Measurements from ENCODE around the gene TIAM2.

Gene TIAM2

GRCh38 chr6:154974485-154975149 is 20.5 kb upstream of the TIAM2 start:
- Mint-ChIP-seq H3K4me3 (no peak overlapping the region), H3K27me3 (ENCODE audit: low read depth) (no peaks in the 10 kb centered on the region), H3K4me1 (ENCODE audit: low read depth) (no peaks in the 10 kb centered on the region), H3K9me3 (no peaks in the 10 kb centered on the region), H3K36me3 (ENCODE audit: low read depth) (no peaks in the 10 kb centered on the region), H3K27ac (no peak overlapping the region)
- DNase-seq (ENCODE audit: low spot score): no peak

DNA sequence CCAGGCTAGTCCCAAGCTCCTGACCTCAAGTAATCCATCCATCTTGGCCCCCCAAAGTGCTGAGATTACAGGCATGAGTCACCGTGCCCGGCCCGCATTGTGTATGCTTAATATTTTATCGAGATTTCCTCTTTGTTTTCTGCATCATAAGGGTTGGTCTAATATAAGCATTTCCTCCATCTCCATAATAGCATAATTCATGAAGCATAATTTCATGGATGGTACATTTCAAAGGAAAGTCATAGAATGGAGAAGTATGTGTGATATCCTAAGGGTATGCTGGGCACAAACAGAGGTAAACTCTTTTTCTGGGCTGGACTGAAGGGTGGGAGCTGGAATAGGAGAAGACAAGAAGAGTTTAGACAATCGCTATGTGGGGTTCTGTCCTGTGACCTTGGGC is 17.5 kb upstream of the TIAM2 start:
- Mint-ChIP-seq H3K4me3 (no peak overlapping the region), H3K4me1 (ENCODE audit: low read depth) (peaks cover 7% of the 10 kb centered on the region), H3K27me3 (ENCODE audit: low read depth) (no peaks in the 10 kb centered on the region), H3K36me3 (ENCODE audit: low read depth) (no peaks in the 10 kb centered on the region), H3K9me3 (no peaks in the 10 kb centered on the region), H3K27ac (no peak overlapping the region)
- no peak for DNase-seq (ENCODE audit: low spot score)

- Mint-ChIP-seq H3K4me3 (no peak overlapping the region), H3K4me1 (ENCODE audit: low read depth) (peaks cover 7% of the 10 kb centered on the region), H3K27ac (no peak overlapping the region), H3K9me3 (no peaks in the 10 kb centered on the region), H3K36me3 (ENCODE audit: low read depth) (no peaks in the 10 kb centered on the region), H3K27me3 (ENCODE audit: low read depth) (no peaks in the 10 kb centered on the region)
- no peak for DNase-seq (ENCODE audit: low spot score)
Measured at GRCh38 chr6:154980273-154981078, 14.6 kb upstream of the TIAM2 start.

DNA sequence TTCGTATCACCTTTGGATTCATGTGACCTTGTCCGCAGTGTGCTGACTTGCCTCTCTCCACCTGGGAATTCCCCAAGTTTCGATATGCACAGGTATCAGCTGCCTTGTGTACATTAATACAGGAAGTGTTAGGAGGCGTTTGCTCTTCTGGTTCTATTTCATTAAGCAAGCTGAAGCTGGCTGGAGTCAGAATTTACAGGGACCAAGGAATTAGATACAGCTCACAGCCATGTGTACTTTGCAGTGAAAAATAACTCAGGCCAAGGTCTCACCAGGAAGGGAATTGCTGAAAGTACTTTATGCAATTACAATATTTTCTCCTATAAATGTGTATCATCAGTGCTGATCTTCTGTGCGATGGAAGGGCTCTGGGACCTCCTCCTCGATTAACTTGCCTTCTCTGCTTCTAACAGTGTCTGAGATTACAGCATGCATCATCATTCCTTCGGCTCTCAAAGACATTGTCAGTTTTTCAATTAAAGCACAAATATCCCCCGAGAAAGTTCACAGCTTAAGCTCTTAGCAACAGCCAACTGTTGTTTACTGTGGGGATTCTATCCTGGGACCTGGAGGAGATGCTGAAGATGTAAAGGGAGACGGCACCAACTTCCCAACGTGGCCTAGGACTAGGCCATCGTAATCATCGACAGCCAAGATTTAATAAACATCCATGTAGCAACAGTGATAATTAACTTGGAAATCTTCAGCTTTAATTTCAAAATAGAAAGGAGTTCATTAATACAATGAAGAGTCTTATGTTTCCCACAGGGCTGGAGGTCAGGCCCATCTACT is 13.8 kb upstream of the TIAM2 start:
- Mint-ChIP-seq H3K27me3 (ENCODE audit: low read depth) (no peaks in the 10 kb centered on the region), H3K4me3 (no peak overlapping the region)

GRCh38 chr6:154984146-154984545 is 11.0 kb upstream of the TIAM2 start:
- DNase-seq (ENCODE audit: low spot score): no peak
- Mint-ChIP-seq H3K4me1 (ENCODE audit: low read depth) (peaks cover 7% of the 10 kb centered on the region), H3K27ac (no peak overlapping the region), H3K36me3 (ENCODE audit: low read depth) (no peaks in the 10 kb centered on the region), H3K9me3 (no peaks in the 10 kb centered on the region), H3K27me3 (ENCODE audit: low read depth) (no peaks in the 10 kb centered on the region), H3K4me3 (no peak overlapping the region)

More for the DNA sequence above, 13.8 kb upstream of the TIAM2 start:
- Mint-ChIP-seq H3K9me3 (no peaks in the 10 kb centered on the region), H3K36me3 (ENCODE audit: low read depth) (no peaks in the 10 kb centered on the region), H3K4me1 (ENCODE audit: low read depth) (peaks cover 7% of the 10 kb centered on the region), H3K27ac (no peak overlapping the region)
- DNase-seq (ENCODE audit: low spot score): no peak

DNA sequence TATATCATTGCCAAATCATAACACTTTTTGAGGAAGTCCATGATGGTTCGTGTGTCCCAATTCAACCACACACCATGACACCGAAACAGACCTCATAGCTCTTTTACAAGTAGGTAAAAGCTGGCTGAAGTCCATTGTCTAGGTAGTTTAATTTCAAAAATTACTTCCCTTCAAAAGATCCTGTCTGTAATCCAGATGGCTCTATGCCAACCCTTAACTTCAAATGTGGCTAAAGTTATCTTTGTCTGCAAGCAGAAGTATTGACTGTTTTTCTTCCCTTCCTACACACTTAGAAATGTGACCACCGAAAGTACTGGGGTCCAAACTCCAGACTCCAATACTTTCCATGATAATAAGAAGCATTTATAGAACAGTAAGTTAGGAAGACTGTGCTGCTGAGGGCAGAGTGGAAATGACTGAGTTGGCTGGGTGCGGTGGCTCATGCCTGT is 8.3 kb upstream of the TIAM2 start:
- no peak for DNase-seq (ENCODE audit: low spot score)
- no peak overlapping the region for H3K27ac Mint-ChIP-seq
- no peak overlapping the region for H3K4me3 Mint-ChIP-seq
- H3K36me3 Mint-ChIP-seq (ENCODE audit: low read depth): no peaks in the 10 kb centered on the region
- no peaks in the 10 kb centered on the region for H3K9me3 Mint-ChIP-seq
- peaks cover 4% of the 10 kb centered on the region for H3K27me3 Mint-ChIP-seq (ENCODE audit: low read depth)
- no peaks in the 10 kb centered on the region for H3K4me1 Mint-ChIP-seq (ENCODE audit: low read depth)

DNA sequence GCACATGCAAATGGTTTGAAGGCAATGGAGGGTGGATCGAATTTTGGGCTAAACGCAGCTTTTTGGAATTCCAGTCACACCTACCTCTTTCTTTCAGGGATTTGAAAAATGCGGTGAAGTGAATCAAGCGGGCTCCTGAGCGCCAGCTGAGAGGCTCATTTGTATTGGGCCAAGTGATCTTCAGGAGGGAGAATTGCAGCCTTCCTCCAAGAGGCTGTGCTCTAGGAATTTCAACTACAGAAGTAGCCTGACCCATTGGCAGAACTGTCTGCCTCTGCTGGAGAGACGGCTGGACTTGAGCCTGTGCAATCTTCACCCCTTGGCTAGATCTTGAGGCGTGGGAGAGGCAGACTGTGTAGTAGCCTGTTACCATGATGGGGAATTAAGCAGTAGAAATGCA is 5.7 kb upstream of the TIAM2 start:
- Mint-ChIP-seq H3K9me3 (no peaks in the 10 kb centered on the region), H3K36me3 (ENCODE audit: low read depth) (no peaks in the 10 kb centered on the region)
- no peak for DNase-seq (ENCODE audit: low spot score)

GRCh38 chr6:154991207-154991606 is 3.9 kb upstream of the TIAM2 start:
- Mint-ChIP-seq H3K27ac (no peak overlapping the region), H3K9me3 (no peaks in the 10 kb centered on the region), H3K4me3 (no peak overlapping the region), H3K27me3 (ENCODE audit: low read depth) (peaks cover 4% of the 10 kb centered on the region), H3K36me3 (ENCODE audit: low read depth) (no peaks in the 10 kb centered on the region), H3K4me1 (ENCODE audit: low read depth) (peaks cover 2% of the 10 kb centered on the region)
- DNase-seq (ENCODE audit: low spot score): no peak

More for the DNA sequence above, 5.7 kb upstream of the TIAM2 start:
- Mint-ChIP-seq H3K27ac (no peak overlapping the region), H3K4me3 (no peak overlapping the region), H3K27me3 (ENCODE audit: low read depth) (peaks cover 4% of the 10 kb centered on the region), H3K4me1 (ENCODE audit: low read depth) (no peaks in the 10 kb centered on the region)

DNA sequence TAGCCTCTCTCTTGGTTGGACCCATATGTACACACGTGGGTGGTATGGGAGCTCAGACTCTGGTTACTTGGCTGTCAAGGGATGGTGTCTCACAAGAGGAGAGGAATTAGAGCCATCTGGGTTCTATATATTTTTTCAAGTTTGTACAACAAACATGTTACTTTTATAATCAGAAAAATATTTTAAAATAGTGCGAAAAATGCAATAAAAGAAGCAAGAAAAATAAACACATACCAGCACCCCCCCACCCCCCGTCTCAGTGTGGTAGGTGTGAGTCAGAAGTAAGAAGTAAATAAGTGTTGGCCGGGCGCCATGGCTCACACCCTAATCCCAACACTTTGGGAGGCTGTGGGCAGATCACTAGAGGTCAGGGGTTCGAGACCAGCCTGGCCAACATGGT is 2.1 kb upstream of the TIAM2 start:
- no peak for DNase-seq (ENCODE audit: low spot score)
- Mint-ChIP-seq H3K4me1 (ENCODE audit: low read depth) (peaks cover 11% of the 10 kb centered on the region), H3K27me3 (ENCODE audit: low read depth) (peaks cover 10% of the 10 kb centered on the region), H3K36me3 (ENCODE audit: low read depth) (no peaks in the 10 kb centered on the region), H3K27ac (no peak overlapping the region), H3K9me3 (no peaks in the 10 kb centered on the region), H3K4me3 (no peak overlapping the region)

- Mint-ChIP-seq H3K9me3 (no peaks in the 10 kb centered on the region), H3K36me3 (ENCODE audit: low read depth) (no peaks in the 10 kb centered on the region), H3K4me3 (peak overlapping the region; percentile 4), H3K27me3 (ENCODE audit: low read depth) (peaks cover 10% of the 10 kb centered on the region), H3K27ac (no peak overlapping the region), H3K4me1 (ENCODE audit: low read depth) (peaks cover 11% of the 10 kb centered on the region)
- no peak for DNase-seq (ENCODE audit: low spot score)
Measured at GRCh38 chr6:154993710-154994109, 1.4 kb upstream of the TIAM2 start.

GRCh38 chr6:154994836-154995253 is 270 bp upstream of the TIAM2 start:
- peaks cover 11% of the 10 kb centered on the region for H3K4me1 Mint-ChIP-seq (ENCODE audit: low read depth)
- H3K36me3 Mint-ChIP-seq (ENCODE audit: low read depth): no peaks in the 10 kb centered on the region
- peak overlapping the region; percentile 27 for H3K27ac Mint-ChIP-seq
- DNase-seq (ENCODE audit: low spot score): no peak
- H3K9me3 Mint-ChIP-seq: no peaks in the 10 kb centered on the region
- peak overlapping the region; percentile 65 for H3K4me3 Mint-ChIP-seq
- H3K27me3 Mint-ChIP-seq (ENCODE audit: low read depth): peaks cover 10% of the 10 kb centered on the region

DNA sequence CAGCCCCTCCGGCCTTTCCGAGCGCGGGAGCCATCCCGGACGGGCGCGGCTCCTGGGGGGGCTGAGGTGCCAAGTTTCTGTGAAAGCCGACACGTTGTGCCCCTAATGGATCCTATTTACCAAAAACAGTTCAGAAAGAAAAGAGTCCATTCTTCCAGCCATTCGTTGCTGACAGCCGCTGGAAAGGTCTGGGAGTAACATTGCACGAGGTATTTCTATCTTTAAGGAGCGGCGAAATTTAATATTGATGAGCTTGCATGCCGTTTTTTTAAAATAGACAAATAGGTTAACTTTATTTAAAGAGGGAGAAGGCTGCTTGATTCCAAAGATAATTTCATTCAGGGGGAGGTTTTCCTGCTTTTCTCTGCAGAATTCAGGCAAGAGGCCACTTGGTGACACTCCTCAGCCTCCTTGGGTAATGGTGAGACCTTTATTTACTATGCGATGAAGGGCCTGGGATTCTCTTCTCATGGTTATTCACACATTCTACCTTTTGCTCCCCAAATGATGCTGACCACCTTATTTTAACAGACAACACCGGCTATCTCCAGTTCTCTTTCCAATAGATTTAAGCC is 988 bp downstream of the TIAM2 start:
- Mint-ChIP-seq H3K27me3 (ENCODE audit: low read depth) (peaks cover 7% of the 10 kb centered on the region), H3K36me3 (ENCODE audit: low read depth) (no peaks in the 10 kb centered on the region), H3K27ac (no peak overlapping the region), H3K4me3 (peak overlapping the region; percentile 71), H3K9me3 (no peaks in the 10 kb centered on the region), H3K4me1 (ENCODE audit: low read depth) (peaks cover 11% of the 10 kb centered on the region)
- DNase-seq (ENCODE audit: low spot score): no peak

DNA sequence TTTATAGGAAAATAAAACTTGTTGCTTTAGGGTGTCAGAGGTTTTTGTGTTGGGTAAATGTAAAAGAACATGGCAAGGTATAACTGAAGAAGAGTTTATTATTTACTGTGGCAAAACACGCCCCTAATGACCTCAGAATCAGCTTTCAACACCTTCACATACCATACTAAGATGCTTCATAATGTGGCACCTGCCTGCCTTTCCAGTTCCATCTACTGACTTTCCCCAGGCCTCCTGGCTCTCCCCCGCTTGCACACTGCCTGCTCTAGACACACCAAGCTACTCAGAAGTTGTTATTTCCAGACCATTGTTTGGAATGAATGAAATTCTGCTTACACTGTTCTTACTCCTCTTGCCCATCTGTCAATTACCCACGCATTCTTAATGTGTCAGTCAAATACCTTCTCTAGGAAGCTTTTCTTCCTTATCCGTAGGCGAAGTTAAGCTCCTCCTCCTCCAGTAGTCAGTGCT is 1.8 kb downstream of the TIAM2 start:
- Mint-ChIP-seq H3K4me3 (peak overlapping the region; percentile 9), H3K27ac (no peak overlapping the region), H3K9me3 (no peaks in the 10 kb centered on the region), H3K36me3 (ENCODE audit: low read depth) (no peaks in the 10 kb centered on the region), H3K4me1 (ENCODE audit: low read depth) (peaks cover 11% of the 10 kb centered on the region), H3K27me3 (ENCODE audit: low read depth) (peaks cover 6% of the 10 kb centered on the region)
- no peak for DNase-seq (ENCODE audit: low spot score)
